ENCODE measurements around the gene SGSM2.

DNA sequence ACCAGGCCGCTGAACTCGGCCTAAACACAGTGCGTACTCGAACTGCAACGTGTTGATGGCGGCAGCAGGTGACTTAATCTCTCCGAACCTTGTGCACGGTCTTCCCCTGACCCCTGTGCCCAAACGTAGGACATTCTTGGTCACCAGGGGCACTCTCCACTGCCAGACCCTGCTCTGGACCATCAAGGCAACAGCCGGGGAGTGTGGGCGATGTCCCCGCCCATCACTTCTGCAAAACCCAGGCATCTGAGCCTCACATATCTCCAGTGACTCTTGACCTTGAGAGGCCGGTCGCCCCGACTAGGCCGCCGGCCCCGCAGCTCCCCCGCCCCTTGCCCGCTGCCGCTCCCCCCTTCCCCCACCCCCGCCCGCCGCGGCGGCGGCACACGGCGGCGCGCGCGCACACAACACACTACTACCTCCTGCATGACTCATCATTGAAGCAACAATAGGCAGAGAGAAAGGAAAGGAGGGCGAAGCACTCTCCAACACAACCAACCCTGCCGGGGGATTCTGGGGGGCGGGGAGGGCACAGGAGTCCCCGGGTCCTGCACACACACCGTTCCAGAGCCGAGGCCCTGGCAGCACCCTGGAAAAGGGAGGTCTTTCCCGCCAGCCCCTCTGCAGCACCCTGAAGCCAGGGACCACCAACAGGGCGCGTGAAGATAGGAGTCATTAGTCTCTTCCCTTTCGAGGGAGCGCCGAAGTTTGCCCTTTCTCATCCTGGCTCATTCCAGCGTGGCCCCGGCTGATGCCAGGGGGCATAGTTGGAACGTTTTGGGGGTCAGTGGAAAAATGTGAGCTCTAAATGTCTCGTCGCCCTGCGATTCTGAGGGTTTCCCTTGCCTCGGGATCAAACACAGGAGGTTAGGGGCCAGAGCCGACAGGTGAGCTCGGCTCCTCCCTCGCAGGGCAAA lies 61.6 kb downstream of the SGSM2 start:
- TF ChIP-seq, protein P1, sequence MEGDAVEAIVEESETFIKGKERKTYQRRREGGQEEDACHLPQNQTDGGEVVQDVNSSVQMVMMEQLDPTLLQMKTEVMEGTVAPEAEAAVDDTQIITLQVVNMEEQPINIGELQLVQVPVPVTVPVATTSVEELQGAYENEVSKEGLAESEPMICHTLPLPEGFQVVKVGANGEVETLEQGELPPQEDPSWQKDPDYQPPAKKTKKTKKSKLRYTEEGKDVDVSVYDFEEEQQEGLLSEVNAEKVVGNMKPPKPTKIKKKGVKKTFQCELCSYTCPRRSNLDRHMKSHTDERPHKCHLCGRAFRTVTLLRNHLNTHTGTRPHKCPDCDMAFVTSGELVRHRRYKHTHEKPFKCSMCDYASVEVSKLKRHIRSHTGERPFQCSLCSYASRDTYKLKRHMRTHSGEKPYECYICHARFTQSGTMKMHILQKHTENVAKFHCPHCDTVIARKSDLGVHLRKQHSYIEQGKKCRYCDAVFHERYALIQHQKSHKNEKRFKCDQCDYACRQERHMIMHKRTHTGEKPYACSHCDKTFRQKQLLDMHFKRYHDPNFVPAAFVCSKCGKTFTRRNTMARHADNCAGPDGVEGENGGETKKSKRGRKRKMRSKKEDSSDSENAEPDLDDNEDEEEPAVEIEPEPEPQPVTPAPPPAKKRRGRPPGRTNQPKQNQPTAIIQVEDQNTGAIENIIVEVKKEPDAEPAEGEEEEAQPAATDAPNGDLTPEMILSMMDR (IDR thresholded peaks at IDR 0.05; ENCODE audit: insufficient read depth, low read length, poor library complexity, severe bottlenecking): no peak
- no peak for TF ChIP-seq EZH2phosphoT487 (conservative IDR thresholded peaks at IDR 0.05; ENCODE audit: low read length)
